Inferior parietal cortex (tissue), 1 donor: ENCODE data around the gene SPINDOC.
A peak's percentile ranks its signal among the peaks of the same experiment; 100 is the strongest.
"Not testable (repeated sequence)": the region's sequence is repeated elsewhere in the genome, so short reads cannot be mapped to it uniquely, and the experiment has no call there.

Experiments
- DNase-seq: peaks from one replicate; pipeline ENCODE4 v3.0.0-alpha.2; 2016; ENCODE audit errors: extremely low spot score

The SPINDOC gene

DNA sequence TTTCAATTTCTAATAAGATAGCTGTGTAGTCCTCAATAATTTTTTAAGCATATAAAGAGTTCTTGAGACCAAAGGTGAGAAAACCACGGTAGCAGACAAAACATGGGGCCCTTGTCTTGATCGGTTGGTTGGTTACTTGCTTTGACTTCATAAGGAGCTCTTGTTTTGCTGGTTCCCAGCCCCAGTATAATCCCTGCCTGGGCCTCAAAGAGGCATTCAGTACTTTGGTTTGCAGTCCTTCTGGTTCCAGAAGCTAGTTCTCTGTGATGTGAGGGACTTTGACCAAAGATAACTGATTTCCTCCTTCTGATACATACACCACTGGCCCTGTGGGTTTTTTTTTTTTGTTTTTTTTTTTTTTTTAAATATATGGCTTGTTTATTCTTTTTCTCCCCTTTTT lies 42.7 kb downstream of the SPINDOC start:
- no peak for DNase-seq

- DNase-seq = no peak
Measured at GRCh38 chr11:63858628-63859550, 45.6 kb downstream of the SPINDOC start.

GRCh38 chr11:63862923-63863322 lies 49.7 kb downstream of the SPINDOC start:
- no peak for DNase-seq

DNA sequence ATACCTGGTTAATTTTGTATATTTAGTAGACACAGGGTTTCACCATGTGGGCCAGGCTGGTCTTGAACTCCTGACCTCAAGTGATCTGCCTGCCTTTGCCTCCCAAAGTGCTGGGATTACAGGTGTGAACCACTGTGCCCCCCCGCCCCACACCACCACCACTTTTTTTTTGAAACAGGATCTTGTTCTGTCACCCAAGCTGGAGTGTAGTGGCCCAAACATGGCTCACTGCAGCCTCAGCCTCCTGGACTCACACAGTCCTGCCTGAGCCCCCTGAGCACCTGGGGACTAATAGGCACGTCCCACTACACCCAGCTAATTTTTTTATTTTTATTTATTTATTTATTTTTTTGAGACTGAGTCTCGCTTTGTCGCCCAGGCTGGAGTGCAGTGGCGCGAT lies 50.4 kb downstream of the SPINDOC start:
- not testable (repeated sequence) for DNase-seq

DNA sequence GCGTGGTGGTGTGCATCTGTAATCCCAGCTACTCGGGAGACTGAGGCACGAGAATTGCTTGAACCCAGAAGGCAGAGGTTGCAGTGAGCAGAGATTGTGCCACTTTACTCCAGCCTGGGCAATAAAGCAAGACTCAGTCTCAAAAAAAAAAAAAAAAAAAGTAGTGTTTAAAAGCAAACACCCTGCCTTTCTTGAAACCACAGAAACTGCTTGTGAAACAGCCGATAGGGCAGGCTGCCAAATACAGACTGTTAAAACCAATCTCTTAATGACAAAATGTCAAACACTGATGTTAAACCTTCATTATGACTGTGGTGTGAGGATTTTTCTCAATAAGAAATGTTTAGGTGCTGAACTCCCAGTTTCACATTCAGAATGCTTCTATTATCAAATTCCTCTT lies 53.0 kb downstream of the SPINDOC start:
- DNase-seq = no peak

GRCh38 chr11:63867511-63867910 lies 54.3 kb downstream of the SPINDOC start:
- no peak for DNase-seq

- DNase-seq = no peak
Measured at GRCh38 chr11:63868399-63869064, 55.3 kb downstream of the SPINDOC start.

- no peak for DNase-seq
Measured at GRCh38 chr11:63869171-63869591, 55.9 kb downstream of the SPINDOC start.

- DNase-seq = no peak
Measured at GRCh38 chr11:63869683-63870082, 56.4 kb downstream of the SPINDOC start.

GRCh38 chr11:63870351-63871140 lies 57.3 kb downstream of the SPINDOC start:
- no peak for DNase-seq

DNA sequence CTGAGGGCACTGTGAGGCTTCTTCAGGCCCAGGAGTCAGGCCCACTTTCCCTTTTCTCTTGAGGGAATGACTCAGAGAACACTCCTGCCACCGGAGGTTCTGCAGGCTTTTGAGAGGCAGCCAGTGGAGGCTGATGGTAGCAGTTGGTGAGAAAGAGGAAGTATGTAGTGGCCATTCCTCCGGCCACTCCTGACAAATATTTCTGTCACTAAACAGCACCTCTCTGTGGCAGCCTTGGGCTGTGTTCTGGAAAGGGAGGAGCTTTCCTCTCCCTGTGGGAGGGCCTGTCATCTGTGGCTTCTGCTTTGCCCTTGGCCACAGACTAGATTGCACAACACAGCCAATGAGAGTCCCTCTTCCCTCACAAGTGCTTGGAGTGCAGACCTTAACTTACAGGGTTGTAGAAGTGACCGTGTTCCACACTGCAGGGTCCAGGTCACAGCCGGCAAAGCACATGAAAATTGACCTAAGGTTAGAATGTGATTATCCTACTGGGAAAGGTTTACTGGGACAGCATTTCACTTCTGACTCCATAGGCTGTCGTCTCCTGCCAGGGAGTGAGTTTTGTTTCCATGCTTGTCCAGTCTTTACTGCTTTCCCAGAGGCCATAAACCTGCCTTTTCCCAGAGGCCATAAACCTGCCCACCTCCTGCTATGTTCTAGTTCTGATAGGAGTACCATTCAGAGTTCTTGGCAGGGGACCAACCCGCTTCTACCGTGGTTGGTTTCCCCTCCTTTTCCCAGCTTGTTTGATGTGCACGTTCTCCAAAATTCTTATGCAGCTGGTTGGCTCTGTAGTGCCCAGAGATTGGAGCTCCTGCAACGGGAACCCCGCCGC lies 58.9 kb downstream of the SPINDOC start:
- peak; percentile 88 for DNase-seq

DNA sequence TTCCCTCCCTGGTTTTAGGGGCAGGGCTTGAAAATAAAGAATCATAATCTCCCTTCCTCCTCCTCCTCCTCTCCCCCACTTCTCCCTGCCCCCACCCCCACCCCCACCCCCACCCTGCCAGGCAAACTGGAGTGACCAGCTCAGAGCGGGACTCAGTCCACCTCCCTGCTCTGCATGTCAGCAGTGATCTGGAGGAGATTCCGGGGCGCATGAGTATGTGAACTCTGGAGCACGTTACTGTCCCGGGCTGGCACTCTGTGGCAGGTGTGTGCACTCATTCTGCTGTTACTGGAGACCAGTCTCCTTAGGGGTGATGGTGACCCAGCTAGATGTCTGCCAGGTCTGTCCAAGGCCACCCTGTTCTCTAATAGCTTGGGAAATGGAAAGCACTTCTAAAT lies 59.5 kb downstream of the SPINDOC start:
- no peak for DNase-seq

GRCh38 chr11:63873311-63873710 lies 60.1 kb downstream of the SPINDOC start:
- no peak for DNase-seq

DNA sequence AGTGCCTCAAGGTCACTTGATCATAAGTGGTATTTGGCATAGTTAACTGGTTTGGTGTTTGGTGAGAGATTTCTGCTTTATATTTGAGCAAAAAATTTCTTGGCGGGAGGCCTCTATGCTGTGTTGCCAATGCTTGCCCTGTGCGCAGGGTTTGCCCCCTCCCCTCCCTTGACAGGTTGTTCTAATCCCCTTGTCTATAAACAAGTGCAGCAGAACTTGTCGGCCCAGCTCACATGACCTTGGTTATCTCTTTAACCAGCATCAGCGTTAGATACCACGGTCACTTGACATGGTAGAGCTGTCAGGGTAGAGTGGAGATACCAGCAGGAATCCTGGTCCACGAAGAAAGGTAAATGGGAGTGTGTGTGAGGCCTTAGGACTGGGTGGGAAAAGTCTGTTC lies 61.3 kb downstream of the SPINDOC start:
- no peak for DNase-seq

- no peak for DNase-seq
Measured at GRCh38 chr11:63875506-63876065, 62.3 kb downstream of the SPINDOC start.

GRCh38 chr11:63876616-63877015 lies 63.4 kb downstream of the SPINDOC start:
- no peak for DNase-seq
